GM20000 (cell line): ENCODE results near the gene MRS2.
A peak's percentile ranks its signal among the peaks of the same experiment; 100 is the strongest.

Experiments
- DNase-seq: peaks from one replicate; pipeline ENCODE4 v3.0.0; 2012; ENCODE audit warnings: low spot score
- TF ChIP-seq, protein P1 (sequence below): IDR thresholded peaks from 2 replicates; pipeline ENCODE4 v1.5.1; 2012; ENCODE audit warnings: mild to moderate bottlenecking, control low read depth; ENCODE audit errors: extremely low read depth, missing control alignments

Gene MRS2, protein sequence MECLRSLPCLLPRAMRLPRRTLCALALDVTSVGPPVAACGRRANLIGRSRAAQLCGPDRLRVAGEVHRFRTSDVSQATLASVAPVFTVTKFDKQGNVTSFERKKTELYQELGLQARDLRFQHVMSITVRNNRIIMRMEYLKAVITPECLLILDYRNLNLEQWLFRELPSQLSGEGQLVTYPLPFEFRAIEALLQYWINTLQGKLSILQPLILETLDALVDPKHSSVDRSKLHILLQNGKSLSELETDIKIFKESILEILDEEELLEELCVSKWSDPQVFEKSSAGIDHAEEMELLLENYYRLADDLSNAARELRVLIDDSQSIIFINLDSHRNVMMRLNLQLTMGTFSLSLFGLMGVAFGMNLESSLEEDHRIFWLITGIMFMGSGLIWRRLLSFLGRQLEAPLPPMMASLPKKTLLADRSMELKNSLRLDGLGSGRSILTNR

DNA sequence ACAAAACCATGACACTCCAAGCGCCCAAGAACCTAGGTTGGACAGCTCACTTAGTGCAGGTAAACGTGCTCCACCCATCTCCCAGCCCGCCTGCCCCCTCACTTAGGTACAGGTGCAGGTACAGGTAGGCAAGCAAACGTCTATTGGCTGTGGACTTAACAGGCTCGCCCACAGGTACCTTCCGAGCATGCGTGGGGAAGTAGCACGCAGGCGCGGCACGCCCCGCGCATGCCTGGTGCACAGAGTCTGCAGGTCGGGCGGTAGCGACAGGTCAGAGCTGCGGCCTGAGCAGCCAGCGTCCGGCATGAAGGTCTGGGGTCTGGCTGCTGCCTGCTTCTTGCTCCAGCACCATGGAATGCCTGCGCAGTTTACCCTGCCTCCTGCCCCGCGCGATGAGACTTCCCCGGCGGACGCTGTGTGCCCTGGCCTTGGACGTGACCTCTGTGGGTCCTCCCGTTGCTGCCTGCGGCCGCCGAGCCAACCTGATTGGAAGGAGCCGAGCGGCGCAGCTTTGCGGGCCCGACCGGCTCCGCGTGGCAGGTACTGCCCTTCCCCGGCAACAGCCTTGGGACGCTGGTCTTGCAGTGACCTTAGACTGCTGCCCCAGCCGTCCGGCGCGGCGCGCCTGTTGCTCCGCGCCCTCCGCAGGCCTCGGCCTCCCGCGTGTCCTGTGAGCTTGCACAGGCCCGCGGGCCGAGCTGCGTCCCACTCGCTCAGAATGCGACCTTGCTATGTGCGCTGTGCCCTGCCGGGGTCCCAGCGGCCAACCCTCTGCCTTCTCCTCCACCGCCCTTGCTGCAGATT is at the start of gene MRS2:
Gene MRS2, plus strand, starts transcription at position 240 of the 804 bp plus-strand sequence. Its CDS starts 111 bp downstream, at position 351.
- TF ChIP-seq, protein P1, sequence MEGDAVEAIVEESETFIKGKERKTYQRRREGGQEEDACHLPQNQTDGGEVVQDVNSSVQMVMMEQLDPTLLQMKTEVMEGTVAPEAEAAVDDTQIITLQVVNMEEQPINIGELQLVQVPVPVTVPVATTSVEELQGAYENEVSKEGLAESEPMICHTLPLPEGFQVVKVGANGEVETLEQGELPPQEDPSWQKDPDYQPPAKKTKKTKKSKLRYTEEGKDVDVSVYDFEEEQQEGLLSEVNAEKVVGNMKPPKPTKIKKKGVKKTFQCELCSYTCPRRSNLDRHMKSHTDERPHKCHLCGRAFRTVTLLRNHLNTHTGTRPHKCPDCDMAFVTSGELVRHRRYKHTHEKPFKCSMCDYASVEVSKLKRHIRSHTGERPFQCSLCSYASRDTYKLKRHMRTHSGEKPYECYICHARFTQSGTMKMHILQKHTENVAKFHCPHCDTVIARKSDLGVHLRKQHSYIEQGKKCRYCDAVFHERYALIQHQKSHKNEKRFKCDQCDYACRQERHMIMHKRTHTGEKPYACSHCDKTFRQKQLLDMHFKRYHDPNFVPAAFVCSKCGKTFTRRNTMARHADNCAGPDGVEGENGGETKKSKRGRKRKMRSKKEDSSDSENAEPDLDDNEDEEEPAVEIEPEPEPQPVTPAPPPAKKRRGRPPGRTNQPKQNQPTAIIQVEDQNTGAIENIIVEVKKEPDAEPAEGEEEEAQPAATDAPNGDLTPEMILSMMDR, result no peak
- DNase-seq, result peak; percentile 90

DNA sequence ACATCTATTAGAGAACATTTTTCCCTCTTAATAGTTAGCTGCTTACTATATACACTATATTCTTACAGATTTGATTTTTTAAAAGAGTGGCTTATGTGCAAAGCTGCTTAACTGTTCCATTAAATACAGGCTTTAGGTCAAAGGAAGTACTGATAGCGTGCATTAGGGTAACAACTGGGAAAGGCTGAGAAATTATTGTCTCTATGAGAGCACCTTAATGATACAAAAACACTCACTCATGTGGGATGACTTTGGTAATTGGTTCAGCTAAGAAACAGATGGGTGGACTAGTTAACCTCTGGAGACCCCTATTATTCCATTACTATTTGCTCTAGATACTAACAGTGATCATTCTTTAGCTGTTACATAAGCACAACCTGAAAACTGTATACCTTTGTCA is 48.9 kb upstream of the MRS2 start:
- DNase-seq, result no peak

DNA sequence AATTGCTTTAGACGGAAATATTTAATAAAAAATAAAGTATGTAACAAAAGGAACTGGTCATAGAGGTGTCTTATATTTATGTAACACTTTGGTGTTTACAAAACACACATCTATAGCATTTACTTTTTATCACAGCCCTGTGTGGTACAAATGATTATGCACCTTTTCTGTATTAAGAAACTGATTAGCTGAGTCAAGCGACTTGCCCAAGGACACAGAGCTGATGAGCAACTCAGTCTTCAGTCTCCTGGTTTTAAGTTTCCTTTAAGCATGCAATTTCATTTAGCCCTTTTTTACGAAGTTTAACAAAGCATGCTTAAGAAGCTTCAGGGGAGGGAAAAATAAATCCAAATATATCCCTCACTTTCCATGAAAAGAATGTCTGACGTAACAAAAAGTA is 47.3 kb upstream of the MRS2 start:
- no peak for DNase-seq

More for the DNA sequence above, 48.9 kb upstream of the MRS2 start:
- TF ChIP-seq, protein P1, result no peak

DNA sequence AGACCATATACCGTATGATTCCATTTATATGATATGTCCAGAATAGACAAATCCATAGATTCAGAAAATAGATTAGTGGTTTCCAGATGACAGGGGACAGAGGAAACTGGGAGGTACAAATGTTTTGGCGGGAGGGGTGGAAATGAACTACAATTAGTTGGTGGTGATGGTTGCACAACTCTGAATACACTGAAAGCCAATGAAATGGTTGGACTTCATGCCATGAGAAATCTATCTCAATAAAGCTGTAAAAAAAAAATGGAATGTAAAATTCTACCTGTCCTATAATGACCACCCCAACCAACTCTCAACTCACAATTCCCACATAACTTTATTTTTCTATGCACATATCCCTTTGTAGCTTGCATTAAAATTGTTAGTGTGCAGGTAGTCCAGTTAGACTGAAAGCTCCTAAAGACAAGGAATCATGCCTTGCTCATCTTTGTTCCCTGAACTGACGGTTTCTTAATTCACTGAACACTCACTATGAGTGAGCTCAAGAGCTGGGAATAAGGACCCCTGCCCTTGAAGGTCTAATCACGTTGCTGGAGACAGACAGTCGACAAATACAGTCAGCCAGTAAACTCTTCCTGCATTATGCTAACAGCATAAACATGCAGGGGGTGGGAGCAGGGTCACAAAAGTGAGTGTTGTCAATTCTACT is 46.3 kb upstream of the MRS2 start:
- TF ChIP-seq, protein P1, result no peak
- no peak for DNase-seq

More for the DNA sequence above, 47.3 kb upstream of the MRS2 start:
- TF ChIP-seq, protein P1, result no peak

DNA sequence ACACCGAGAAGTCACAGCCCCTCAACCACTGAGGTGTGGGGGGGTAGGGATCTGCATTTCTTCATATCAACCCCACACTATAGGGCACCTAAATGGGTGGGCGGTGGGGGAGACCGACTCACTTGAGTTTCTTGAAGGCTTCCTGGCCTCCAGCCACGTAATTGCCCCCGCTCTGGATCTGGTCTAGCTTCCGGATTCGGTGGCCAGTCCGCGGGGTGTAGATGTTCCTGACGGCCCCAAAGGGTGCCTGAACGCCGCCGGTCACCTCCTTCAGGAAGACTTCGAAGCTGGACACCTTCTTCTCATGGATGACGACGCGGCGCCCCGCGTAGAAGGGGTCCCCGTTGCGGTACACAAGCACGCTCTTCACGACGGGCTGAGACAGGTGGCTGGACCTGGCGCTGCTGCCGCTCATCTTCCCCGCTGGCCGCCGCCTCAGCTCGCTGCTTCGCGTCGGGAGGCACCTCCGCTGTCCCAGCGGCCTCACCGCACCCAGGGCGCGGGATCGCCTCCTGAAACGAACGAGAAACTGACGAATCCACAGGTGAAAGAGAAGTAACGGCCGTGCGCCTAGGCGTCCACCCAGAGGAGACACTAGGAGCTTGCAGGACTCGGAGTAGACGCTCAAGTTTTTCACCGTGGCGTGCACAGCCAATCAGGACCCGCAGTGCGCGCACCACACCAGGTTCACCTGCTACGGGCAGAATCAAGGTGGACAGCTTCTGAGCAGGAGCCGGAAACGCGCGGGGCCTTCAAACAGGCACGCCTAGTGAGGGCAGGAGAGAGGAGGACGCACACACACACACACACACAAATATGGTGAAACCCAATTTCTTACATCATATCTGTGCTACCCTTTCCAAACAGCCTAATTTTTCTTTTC is 45.2 kb upstream of the MRS2 start, which contains the start of gene DCDC2:
Gene DCDC2, minus strand, starts transcription at position 724 of the 883 bp plus-strand sequence. Its CDS starts 309 bp downstream, at position 415.
- TF ChIP-seq, protein P1, result no peak
- DNase-seq, result peak; percentile 21

DNA sequence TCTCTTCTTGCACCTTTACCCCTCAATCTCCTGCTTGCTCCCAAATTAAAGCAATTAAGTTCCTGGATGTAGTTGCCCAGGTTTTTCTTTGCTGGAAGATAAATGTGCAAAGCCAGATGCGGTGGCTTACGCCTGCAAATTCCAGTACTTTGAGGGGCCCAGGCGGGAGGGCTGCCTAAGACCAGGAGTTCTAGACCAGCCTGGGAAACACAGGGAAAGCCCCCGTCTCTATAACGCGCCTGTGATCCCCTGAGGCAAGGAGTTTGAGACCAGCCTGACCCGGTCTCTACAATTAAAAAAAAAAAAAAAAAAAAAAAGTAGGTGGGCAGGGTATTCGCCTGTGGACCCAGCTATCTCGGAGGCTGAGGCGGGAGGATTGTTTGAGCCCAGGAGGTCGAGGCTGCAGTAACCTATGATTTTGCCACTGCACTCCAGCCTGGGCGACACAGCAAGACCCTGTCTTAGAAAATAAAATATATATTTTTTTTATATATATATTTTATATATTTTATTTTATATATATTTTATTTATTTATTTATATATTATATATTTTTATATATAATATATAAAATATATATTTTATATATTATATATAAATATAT is 44.4 kb upstream of the MRS2 start:
- TF ChIP-seq, protein P1, result no peak
- DNase-seq, result no peak
